Activated CD8-positive, alpha-beta memory T cell treated with anti-CD3 and anti-CD28 coated beads, Interleukin-2, amount 50 U/mL, for 4 hours (primary cell): ENCODE measurements around the gene OTUD5.

ENCODE experiments used
- DNase-seq: peaks from one replicate; pipeline ENCODE4 v3.0.0-alpha.2; 2020

Gene OTUD5

GRCh38 chrX:48971249-48972219, 14.1 kb upstream of the OTUD5 start, which contains the start of gene KCND1:
Gene KCND1 (minus strand): TSS chrX:48971844. CDS start chrX:48970271, 1,573 bp downstream.
- no peak for DNase-seq

DNA sequence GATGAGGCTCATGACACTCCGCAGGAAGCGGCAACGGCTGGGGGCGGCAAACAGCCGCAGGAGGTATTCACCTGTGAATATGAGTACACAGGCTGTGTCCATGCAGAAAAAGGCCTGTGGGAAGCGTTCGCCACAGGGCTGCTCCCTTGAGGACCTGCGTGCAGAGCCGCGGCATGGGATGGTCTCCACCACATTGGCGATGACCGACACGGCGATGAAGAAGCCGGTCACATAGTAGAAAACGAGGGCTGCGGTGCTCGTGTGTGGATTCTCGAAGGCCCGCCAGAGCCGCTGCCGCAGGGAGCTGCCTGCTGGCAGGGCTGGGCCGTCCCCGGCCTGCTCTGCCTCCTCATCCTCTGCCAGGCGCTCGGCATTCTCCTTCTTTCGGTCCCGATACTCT, 12.1 kb upstream of the OTUD5 start:
- DNase-seq: no peak

DNA sequence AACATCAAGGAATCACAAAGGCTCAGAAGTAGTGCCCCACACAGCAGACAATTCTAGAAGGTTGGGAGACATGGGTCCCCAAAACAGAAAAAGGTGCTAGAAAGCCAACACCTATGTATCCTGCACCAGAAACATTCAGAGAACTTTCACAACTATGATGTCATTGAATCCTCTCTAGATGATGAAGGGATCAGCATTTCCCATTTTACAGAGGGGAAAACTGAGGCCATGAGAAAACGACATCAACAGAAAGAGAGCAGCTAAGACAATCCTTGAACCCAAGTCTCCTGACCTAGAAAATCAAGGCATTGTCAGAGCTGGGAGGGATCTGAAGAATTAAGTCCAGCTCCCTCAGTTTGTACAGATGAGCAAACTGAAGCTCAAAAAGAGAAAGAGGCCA, 11.0 kb upstream of the OTUD5 start:
- no peak for DNase-seq

- DNase-seq: no peak
These were observed 9.6 kb upstream of the OTUD5 start for GRCh38 chrX:48966796-48967579.

GRCh38 chrX:48965959-48966358, 8.6 kb upstream of the OTUD5 start:
- DNase-seq: no peak

GRCh38 chrX:48961585-48962091, 4.2 kb upstream of the OTUD5 start:
- DNase-seq: no peak

DNA sequence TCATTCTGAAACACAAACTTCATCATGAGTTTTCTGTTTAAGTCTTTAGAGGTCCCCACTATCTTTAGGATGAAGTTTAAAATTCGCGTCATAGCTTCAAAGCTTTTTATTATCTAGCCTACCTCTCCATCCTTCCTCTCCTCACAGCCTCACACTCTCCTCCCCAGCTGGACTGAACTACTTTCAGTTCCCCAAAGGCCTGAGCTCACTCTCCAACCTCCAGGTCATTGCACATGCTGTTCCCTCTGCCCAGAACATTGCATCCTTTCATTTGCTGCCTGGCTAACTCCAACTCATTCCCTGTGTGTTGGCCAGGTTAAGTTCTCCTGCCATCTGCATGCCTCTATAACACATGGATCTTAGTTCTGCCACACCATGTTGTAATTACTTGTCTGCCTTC, 2.9 kb upstream of the OTUD5 start:
- DNase-seq: no peak

- no peak for DNase-seq
These were observed 1.3 kb upstream of the OTUD5 start for GRCh38 chrX:48958635-48959094.

DNA sequence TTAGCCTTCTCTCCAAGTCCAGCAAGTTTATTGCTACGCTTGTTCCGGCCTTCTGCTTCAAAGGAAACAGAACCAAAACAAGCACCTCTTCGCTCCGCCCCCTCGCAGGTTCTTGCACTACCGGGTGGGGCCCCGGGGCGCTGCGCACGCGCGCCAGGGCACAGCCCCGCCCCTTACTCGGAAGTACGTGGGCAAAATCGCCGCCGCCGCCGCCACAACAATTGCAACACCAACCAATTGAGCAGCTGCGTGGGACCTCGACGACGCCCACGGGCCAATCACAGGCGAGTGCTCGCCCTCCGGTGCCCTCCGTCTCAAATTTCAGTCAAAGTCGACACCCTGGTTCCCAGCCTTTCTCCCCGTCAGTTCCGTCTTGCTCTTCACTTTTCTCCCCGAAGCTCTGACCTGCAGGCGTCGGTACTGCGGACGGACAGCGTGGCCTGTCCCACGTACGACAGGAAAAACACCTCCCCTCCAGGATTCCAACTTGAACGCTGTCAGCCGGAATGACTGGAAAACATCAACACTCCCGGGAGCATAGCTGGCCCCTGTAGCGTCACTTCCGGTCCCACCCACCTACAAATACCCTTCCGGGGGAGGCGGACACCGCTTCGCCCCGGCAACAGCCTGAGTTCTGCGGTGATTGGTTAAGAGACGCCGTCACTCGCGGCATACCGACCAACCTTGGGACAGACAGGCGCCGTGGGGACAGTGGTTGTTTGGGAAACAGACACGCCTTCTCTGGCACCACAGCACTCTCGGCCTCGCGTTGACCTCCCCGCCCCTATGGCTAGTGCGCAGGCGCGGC, 624 bp upstream of the OTUD5 start:
- DNase-seq: peak; percentile 89

DNA sequence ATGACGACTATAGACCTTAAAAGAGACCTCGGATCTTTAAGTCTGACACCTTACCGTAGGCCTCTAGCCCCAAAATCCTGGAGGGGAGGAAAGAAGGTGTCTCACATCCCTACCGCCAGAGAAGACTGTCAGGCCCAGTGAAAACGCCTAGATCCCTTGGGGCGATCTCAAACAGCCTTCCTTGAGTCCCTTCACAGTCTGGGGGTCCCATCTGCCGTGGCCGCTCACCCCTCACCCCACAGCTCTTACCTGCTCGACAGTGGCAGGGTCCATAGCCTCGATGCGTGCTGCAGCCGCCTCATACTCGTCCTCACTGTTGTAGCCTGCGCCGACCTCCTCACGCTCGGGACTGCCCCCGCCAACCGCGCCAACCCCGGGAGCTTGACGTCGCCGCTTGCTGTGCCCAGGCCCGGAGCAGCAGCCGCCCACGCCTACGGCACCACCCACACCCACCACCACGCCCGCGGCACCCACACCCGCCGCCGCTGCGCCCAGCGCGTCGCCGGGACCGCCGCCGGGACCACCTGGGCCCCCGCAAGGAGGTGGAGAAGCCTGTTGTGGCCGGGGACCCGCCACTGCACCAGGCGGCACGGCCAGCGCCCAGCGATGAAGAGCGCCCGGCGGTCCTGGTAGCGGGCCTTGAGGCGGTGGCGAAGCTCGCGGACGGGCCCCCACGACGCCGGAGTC, 536 bp downstream of the OTUD5 start:
- DNase-seq: peak; percentile 65

DNA sequence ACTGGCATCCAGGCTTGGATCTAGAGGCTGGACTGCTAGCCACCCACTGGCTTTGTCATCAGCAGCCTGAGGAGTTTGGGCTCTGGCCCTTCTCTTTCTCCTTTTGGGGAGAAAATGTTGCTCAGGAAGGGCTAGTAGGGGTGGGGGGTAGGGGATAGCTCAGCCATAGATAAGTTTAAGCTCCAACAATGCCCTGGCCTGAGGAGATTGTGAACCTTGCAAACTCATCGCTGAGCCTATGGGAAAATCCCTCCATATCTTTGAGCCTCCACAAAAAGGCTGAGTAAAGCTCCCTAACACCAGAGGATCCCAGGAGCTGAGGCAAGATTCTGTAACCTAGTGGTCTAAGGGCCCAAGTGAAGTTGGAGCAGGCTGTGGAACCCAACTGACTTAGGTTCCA, 8.8 kb downstream of the OTUD5 start:
- DNase-seq: no peak

DNA sequence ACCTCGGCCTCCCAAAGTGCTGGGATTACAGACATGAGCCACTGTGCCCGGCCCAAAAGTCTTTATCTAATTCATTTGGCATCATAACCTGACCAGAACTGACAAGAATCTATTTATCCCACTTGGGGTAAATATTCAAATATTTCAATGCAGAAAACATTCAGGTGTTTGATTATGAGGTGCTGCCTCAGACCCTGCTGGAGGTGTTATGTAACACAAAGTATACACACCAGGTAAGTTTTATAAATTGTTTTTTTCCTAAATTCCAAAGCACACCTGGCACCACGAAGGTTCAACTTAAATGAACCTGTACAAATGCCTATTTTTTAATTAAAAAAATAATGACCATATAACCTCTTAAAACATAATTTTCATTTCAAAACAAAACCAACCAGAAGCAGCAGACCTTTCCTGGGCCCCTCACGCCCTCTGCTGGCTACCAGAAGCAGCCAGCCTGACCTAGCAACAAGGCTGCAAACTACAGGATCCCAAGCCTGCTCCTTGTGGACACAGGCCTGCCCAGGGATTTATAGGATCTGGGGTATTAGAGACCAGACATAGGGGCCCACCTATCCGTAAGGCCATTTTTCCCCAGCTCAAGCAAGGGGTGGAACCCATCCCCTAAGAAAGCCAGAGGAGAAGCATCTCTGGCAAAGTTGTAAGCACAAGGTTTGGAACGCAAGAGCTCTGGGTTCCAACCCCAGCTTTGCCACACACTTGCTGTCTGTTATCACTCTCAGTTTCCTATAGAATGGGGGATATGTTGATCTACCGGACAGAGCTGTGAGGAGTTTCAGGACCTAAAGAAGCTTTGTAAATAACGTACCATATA, 11.7 kb downstream of the OTUD5 start:
- peak; percentile 57 for DNase-seq

DNA sequence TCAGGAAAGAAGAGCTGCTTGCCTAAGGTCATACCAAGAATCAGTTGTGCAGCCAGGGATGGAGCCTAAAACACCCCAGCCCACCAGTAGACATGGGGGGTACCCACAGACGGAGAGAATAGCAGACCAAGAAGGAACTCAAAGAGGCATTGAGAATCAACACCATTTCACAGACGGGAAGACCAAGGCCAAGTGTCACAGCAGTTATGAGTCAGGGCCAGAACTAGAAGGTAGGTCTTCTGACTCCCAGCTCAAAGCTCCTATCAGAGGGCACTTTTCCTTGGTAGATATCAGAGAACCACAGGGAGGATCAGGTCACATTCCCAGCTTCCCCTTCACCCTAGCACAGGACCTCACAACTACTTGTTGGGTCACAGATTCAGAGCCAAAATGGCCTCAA, 14.5 kb downstream of the OTUD5 start:
- no peak for DNase-seq

DNA sequence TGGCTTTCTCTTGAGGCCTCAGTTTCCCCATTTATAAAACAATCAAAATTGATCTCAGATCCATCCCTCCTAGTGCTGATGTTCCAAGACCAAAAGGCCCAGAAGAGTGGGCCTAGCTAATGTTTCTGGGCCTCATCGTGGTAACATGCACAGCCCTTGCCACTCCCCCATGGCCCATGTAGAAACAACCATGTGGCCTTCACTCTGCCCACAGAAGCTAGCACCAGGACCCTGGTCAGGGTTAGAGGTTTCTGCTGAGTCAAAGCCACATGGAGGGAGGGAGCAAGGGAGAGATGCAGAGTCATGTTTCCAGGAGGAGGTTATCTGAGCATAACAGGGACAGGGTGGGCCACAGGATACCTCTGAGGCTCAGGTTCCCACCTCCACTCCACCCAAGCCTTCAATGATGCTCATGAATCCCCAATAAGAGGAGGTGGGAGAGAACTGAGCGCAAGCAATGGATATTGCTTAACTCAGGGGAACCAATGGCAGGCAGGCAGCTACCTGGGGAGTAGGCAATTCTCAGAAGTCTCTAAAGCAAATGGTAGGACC, 16.9 kb downstream of the OTUD5 start:
- no peak for DNase-seq

DNA sequence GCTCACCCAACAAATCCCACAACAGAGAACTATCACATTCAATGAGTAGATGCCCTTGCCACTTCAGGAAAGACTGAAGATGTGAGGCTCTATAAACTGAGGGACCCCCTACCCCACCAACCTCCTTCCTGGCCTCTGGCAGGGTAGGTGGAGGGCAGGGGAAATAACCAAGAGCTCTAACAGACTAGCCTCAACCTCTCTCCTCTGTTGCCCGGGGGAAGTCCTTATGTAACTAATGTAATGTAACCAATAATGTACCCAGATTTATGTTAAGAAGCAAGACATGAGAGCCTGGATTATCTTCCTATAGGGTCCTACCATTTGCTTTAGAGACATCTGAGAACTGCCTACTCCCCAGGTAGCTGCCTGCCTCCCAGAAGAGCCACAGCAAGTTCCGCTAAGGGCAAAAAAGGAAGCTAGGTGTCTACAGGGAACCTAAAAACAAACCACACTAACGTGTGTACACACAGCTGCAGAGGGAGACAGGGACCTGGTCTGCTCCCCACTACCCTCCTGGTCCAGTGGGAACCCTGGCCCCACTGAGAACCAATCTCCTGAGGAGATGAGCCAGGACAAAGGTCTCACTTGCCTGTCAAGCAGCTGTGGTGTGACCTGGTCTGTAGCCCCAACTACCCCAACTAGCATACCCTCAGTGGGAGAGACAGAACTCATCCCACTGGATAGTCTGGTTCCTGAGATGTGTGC, 17.7 kb downstream of the OTUD5 start:
- no peak for DNase-seq

DNA sequence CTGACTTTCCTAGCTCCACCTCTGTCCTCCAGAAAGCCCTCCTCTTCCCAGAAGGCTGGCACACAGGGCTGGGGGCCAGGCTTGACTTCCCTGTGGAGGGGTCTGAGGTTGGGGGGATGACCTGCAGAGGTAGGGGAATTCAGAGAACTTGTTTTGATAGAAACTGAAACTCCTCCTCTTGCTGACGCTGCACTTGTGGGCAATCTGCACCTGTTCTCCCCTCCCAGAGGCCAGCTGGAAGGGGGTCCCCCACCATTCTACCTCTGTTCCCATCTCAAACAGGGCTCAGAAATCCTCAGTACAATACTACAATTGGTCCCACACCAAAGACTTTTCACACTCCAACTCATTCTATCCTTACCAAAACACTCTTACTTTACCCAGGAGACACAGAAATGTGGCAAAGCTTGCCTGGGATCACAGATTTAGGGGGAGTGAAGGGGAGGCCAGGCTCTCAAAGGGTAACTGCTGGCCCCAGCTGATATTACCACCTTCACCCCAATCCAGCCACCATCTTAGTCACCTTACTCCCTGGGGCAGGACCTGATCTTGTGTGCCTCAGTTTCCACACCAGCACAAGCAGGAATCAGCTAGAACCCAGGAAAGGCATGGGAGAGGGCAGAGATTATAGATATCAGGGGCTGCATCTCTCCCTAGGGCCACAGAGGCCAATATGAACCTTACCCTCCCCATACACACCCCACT, 18.5 kb downstream of the OTUD5 start:
- DNase-seq: peak; percentile 51

DNA sequence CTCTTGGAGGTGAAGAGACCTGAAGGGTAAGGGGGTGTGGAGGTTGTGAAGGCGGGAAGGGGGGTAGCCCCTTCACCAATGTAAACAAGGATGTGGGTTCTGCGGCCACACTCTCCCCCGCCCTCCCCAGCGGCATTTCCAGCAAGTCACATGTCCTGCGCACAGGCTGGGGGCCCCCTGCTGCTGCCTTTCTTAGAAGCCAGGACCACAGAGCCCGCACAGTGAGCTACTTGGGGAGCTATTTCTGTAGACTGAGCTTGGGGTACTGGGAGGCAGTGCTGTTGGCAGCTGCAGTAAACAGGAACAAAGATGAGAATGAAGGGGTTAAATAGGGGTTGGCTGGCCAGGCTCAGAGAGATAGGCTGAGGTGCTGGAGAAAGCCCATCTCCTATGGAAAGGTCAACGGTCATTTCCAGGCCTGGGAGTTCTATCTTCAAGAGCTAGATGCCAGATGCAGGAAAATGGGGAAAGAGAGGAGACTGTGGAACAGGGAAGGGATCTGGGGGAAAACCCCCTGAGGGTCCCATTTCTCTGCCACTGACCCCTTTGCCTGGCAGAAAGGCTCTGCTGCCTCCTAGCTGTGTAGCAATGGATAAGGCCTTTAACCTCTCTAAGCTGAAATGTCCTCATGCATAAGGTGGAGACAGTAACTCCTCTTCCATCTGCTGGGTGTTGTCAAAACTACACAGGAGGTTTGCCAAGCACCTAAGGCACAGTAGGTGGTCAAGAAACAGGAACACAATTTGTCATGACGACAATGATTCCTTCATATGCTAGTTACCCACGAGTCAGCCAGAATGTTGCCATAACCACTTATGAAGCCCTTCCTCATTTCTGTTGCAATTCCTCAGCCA, 20.1 kb downstream of the OTUD5 start:
- peak; percentile 87 for DNase-seq

- DNase-seq: no peak
These were observed 20.9 kb downstream of the OTUD5 start for GRCh38 chrX:48936429-48937053.
